NCI-H524 (cell line): Measurements from ENCODE around the gene MX2.
A peak's percentile ranks its signal among the peaks of the same experiment; 100 is the strongest.

Experiments
- DNase-seq, 2 experiments: peaks; one replicate each; lab custom pipeline; 2025; lab: John Stamatoyannopoulos, UW

The MX2 gene

GRCh38 chr21:41435706-41436105 is 73.9 kb downstream of the MX2 start:
- DNase-seq = no peak

GRCh38 chr21:41437729-41438128 is 75.9 kb downstream of the MX2 start:
- DNase-seq = no peak

DNA sequence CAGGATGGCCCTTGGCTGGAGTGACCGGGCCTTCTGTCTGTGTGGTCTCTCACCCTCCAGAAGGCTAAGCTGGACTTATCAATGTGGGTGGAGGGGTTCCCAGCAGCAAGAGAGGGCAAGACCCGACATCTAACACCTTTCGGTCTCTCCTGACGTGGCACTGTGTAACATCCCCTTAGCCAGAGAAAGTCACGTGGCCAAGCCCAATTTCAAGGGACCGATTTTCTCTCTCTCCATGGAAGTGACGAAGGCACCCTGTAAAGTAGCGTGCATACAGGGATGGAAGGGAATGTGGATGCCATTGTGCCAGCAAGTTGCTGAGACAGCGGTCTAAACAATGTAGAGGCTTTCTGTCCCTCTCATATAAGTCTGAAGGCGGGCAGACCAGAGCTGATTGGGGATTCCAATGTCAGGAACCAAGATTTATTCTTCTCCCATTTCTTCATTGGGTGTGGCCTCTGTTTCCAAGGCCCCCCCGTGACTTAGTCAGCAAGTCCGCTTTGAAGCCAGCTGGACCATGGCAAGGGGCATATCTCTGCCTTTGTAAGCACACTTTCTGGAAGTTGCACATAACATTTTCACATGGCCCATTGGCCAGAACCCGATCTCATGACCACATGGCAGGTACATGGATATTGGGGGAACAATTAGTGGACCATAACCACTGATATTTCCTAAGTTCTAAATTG is 76.7 kb downstream of the MX2 start:
- DNase-seq = no peak

GRCh38 chr21:41439248-41439647 is 77.4 kb downstream of the MX2 start:
- no peak for DNase-seq

DNA sequence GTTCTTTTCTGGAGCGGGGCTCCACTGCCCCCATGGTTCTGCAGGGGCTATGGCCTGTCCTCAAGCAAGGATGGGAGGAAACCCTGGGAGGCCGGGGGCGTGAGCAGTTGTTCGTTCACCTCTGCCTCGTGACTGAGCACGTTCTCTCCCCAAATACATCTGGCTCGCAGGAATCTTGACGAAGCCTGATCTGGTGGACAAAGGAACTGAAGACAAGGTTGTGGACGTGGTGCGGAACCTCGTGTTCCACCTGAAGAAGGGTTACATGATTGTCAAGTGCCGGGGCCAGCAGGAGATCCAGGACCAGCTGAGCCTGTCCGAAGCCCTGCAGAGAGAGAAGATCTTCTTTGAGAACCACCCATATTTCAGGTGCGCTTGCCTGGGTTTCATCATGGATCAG is 79.7 kb downstream of the MX2 start:
- DNase-seq = no peak

GRCh38 chr21:41442481-41443186 is 80.8 kb downstream of the MX2 start:
- DNase-seq = no peak

DNA sequence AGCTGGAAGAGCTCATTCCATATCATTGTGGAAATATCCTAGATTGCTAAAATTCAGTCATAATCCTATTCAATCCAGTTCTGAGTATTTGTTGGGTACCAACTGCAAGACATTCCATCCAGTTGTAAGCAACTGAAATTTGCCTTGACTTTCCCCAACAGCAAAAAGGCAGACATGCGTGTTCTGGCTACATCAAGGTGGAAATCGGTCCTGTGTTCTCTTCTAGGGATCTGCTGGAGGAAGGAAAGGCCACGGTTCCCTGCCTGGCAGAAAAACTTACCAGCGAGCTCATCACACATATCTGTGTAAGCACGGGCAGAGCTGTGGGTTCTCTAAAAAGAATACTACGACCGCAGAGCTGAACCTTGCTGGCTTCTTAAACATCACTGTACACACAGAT is 81.7 kb downstream of the MX2 start:
- DNase-seq = no peak

- DNase-seq = no peak
Measured at GRCh38 chr21:41444703-41445464, 83.1 kb downstream of the MX2 start.

DNA sequence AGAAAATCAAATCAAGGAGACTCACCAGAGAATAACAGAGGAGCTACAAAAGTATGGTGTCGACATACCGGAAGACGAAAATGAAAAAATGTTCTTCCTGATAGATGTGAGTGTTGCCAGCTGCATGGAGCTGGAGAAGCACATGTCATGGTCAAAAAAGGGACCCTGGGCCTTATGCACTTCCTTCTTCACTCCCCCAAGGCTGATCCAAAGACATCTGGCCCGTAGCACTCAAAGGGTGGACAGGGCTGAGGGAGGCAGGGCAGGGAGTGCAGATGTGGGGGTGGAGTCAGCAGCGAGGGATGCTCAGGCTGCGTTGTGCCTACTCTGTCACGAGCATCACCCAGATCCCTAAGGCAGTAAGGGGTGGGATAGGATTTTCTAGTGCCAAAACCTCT is 83.6 kb downstream of the MX2 start:
- DNase-seq = peak in 1 of 2 experiments; percentile 43

- no peak for DNase-seq
Measured at GRCh38 chr21:41446586-41446985, 84.8 kb downstream of the MX2 start.

GRCh38 chr21:41447356-41447755 is 85.5 kb downstream of the MX2 start:
- no peak for DNase-seq

GRCh38 chr21:41449613-41450012 is 87.8 kb downstream of the MX2 start:
- no peak for DNase-seq

GRCh38 chr21:41451753-41452676 is 90.2 kb downstream of the MX2 start:
- DNase-seq = no peak

DNA sequence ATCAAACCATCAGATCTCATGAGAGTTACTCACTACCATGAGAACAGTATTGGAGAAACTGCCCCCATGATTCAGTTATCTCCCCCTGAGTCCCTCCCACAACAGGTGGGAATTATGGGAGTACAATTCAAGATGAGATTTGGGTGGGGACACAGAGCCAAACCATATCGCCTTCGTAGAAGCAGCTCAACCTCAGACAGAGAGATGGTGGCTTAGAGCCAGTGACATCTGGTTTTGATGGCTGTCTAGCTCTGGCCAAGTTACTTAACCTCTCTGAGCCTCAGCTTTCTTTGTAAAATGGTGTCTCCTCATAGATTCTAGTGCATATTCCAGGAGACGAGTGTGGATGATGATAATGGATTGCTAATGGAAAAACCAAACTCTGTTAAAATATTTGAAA is 91.4 kb downstream of the MX2 start:
- no peak for DNase-seq

DNA sequence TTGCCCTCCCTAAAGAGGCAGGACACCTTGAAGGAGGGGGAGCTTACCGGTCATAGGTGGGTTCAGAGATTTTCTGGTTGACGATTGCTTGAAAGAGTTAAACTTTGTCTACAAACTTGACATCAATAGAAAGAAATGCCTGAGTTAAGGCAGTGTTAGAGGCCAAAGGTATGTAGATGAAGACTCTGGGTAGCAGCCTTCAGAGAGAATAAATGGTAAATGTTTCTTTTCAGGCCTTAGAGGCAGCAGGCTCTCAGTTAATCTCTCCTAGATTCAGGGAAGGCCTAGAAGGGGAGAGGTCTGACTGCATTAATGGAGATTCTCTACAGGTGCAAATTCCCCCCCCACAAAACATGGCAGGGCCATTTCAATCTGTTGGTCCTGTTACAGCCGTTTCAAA is 91.9 kb downstream of the MX2 start:
- no peak for DNase-seq

DNA sequence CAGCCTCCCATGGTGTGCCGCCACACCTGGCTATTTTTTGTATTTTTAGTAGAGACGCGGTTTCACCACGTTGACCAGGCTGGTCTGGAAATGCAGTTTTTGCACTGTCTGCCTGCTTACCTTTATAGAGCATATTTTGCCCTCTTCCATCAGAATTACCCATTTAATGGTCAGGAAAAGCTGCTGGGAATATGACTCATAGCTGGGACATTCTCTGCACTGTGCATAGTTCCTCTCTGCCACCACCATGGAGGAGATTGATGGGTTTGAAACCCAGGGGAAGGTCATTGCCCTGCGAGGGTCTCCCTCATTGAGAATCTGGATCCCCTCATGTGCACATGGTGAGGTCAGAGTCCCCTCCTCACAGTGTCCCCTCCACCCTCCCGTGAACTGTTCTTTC is 96.3 kb downstream of the MX2 start:
- DNase-seq = no peak

GRCh38 chr21:41458559-41458958 is 96.7 kb downstream of the MX2 start:
- no peak for DNase-seq
